CD4-positive, alpha-beta T cell treated with Interleukin-4 for 4 hours (primary cell): ENCODE data around the gene FAM171A2.
"Not testable (repeated sequence)": the region's sequence is repeated elsewhere in the genome, so short reads cannot be mapped to it uniquely, and the experiment has no call there.

Source experiments
- DNase-seq: peaks from one replicate; pipeline ENCODE4 v3.0.0-alpha.2; 2020

Gene FAM171A2

GRCh38 chr17:44363613-44364159 is at the start of gene FAM171A2:
TSS of gene FAM171A2 (minus strand) at chr17:44363853. CDS start at chr17:44363714, 139 bp downstream.
- peak; percentile 42 for DNase-seq

DNA sequence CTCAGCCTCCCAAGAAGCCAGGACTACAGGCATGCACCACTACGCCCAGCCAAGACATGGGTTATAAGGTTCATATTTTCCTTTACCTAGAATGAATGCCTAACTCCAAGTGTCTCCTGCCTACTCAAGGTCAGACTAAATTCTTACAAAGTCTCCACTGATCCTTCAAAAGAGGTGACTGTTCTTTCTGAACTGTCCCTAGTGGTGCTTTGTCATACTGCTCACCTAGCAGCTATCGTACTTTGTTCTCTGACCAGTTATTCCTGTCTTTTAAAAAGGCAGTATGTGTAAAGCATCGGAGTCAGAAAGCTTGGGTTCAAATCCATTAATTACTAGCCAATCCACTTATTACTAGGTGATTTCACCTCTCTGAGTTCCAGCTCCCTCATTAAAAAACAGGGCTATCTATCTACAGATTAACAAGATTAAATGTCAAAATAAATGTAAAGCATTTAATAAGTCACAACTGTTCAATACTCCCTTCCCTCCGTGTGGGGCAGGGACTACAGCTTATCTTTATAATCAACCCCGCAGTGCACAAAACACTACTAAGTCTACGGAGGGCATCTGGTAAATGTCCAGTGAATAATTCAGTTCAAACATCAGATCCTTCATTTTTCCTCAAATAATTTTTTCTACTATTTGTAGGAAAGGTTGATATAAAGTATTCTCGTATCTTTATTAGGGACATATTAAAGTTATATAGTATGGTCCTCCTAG is 45.8 kb upstream of the FAM171A2 start:
- DNase-seq = no peak

- DNase-seq = no peak
Observed at GRCh38 chr17:44408786-44409185, 45.1 kb upstream of the FAM171A2 start.

GRCh38 chr17:44402564-44403172 is 39.0 kb upstream of the FAM171A2 start:
- no peak for DNase-seq

DNA sequence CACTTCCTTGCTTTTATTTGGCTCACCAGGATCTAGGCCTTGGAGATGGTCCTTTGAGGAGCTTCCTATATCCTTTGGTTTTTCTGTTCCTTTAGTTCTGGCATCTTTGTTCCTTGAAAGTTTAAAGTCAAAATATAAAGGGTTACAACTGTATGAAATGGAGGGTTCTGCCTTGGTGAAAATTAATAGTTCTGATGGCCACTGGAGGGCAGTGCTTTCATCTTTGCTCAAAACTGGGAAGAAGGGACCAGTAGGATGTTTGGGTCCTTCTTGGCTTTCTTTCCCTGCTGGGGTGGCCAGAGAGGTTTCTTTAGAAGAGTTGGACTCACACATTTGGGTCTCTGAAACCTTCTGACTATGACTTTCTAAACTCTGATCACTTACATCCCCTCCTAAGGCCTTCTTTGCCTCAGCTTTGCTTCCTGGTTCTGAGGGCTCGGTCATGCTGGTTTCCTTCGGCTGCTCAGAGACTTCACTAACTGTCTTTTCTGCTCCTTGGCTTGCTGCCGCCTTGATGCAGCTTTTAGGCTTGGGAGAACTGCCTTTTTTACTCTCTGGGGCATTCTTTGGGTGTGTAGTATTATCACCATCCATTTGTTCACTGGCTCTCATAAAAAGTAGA is 36.7 kb upstream of the FAM171A2 start:
- no peak for DNase-seq

GRCh38 chr17:44398692-44399691 is 35.3 kb upstream of the FAM171A2 start:
- DNase-seq = no peak

- DNase-seq = no peak
Observed at GRCh38 chr17:44397479-44398440, 34.1 kb upstream of the FAM171A2 start.

DNA sequence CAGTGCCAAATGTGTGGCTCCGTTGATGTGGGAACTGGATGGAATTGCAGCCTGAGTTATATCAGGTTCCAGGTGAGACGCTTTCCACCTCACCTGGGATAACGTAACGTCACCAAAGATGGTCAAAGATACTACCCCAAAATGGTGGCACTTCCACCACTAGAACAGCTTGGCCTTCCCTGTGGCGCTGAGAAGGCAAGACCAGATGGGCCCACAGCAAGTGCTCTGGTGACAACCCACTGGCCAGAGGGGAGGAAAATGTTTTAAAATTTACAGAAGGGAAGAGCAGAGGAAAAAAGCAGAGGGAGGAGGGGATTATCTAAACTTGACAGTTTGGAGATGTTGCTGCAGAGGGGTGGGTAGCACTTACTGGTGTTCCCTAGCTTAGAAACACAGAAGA is 33.3 kb upstream of the FAM171A2 start:
- DNase-seq = no peak

DNA sequence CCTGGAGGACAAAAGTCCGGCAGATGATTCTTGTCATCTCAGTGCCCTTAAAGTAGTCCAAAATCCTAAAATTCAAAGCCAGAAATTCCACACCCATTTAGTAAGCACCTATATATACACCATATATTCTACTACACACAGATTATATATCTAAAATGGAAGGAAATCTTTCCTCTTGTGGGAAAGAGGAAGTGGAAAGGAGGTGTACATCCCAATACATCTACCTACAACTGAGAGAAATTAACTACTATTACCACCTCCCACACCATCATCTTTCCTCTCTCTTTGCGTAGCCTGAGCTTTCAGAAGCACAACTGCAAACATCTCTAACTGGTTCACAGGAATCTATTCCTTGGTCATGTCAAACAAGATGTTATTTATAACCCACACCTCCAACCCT is 31.2 kb upstream of the FAM171A2 start:
- no peak for DNase-seq

- not testable (repeated sequence) for DNase-seq
Observed at GRCh38 chr17:44394112-44394511, 30.5 kb upstream of the FAM171A2 start.

GRCh38 chr17:44390250-44390870 is 26.7 kb upstream of the FAM171A2 start:
- DNase-seq = no peak

- no peak for DNase-seq
Observed at GRCh38 chr17:44389723-44390202, 26.1 kb upstream of the FAM171A2 start.

DNA sequence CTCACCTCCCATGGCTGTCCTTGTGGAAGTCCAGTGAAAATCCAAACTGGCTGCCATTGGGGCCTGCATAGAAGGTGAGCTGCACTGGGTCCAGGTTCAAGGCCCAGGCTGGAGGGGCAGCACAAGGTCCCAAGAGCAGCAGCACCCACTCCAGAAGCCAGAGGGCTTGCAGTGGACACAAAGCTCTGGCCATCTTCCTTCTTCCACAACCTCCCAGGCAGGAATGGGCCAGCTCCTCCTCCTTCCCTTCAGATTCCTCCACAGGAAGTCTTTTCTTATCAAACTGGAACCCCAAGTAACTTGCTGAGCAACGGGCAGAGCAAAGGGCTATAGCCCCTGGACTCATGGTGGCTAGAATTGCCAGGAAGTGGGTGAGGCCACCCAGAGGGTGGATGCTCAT is 25.6 kb upstream of the FAM171A2 start, which contains the start of gene ITGA2B:
ITGA2B (minus strand) TSS at position 369 of the 400 bp plus-strand sequence; CDS start at position 193, 176 bp downstream.
- DNase-seq = no peak

- no peak for DNase-seq
Observed at GRCh38 chr17:44387804-44388203, 24.2 kb upstream of the FAM171A2 start.

GRCh38 chr17:44386182-44386525 is 22.5 kb upstream of the FAM171A2 start:
- DNase-seq = no peak

GRCh38 chr17:44385287-44386181 is 21.9 kb upstream of the FAM171A2 start:
- DNase-seq = peak; percentile 82

DNA sequence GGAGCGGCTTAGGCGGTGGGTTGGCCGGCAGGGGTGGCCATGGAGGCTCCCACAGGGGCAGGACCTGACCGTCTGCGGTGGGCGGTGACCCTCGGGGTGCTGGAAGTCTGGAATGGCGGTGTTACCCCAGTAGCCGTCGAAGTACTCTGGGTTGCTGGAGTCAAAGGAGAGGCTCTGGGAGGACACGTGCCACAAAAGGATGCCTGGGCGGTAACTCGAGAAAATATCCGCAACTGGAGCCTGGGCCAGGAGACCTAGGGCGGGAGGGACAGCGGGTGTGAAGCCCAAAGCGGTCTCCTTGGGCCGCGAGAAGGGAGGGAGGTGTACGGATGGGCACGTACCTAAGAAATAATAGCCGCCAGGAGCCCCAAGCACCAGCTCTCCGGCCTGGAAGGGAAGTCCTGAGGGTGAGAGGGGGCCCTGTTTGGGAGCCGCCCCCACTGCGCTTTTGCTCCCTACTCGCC is 21.2 kb upstream of the FAM171A2 start:
- DNase-seq = no peak

GRCh38 chr17:44384281-44384822 is 20.7 kb upstream of the FAM171A2 start:
- DNase-seq = no peak

DNA sequence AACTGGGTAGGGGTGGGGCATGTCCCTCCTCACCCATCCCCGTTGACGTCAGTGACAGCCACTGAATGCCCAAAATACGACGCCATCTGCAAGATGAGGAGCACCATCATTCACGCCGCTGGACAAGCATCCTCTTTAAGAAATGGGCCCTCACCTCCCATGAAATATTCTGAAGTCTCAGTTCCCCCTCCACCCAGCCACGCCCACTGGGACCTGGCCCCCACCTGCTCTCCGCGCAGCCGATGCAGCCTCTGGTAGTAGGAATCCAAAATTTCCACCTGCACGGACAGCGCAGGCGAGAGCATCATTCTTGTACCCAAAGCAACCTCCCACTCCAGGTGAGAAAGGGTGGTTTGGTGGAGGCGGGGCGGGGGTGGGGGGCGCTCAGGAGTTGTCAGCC is 20.2 kb upstream of the FAM171A2 start:
- DNase-seq = no peak
